ENCODE data around the gene PCDHGA4.

DNA sequence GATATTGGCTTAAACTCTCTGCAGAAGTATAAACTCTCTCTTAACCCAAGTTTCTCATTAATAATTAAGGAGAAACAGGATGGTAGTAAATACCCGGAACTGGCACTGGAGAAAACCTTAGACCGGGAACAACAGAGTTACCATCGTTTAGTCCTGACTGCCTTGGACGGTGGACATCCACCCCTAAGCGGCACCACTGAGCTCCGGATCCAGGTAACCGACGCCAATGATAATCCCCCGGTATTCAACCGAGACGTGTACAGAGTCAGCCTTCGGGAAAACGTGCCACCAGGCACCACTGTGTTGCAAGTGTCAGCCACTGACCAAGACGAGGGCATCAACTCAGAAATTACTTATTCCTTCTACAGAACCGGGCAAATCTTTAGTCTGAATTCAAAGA lies 43.8 kb downstream of the PCDHGA4 start:
- TF ChIP-seq, protein P1, sequence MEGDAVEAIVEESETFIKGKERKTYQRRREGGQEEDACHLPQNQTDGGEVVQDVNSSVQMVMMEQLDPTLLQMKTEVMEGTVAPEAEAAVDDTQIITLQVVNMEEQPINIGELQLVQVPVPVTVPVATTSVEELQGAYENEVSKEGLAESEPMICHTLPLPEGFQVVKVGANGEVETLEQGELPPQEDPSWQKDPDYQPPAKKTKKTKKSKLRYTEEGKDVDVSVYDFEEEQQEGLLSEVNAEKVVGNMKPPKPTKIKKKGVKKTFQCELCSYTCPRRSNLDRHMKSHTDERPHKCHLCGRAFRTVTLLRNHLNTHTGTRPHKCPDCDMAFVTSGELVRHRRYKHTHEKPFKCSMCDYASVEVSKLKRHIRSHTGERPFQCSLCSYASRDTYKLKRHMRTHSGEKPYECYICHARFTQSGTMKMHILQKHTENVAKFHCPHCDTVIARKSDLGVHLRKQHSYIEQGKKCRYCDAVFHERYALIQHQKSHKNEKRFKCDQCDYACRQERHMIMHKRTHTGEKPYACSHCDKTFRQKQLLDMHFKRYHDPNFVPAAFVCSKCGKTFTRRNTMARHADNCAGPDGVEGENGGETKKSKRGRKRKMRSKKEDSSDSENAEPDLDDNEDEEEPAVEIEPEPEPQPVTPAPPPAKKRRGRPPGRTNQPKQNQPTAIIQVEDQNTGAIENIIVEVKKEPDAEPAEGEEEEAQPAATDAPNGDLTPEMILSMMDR (IDR thresholded peaks at IDR 0.05): peak in 1 of 12 donors; percentile 8
- no peak for TF ChIP-seq POLR2A (IDR thresholded peaks at IDR 0.05)
